Suppressor macrophage (primary cell): ENCODE data around the gene ADK.
A peak's percentile ranks its signal among the peaks of the same experiment; 100 is the strongest.

Source experiments
- DNase-seq, 4 experiments: peaks; one replicate each; pipeline ENCODE4 v3.0.0-alpha.2; 2020 to 2022
- total RNA-seq, 17 experiments: gene quantifications; one replicate each; lab custom pipeline; 2026; ENCODE audit warnings: mixed read lengths in 6 of 17, inconsistent platforms in 3 of 17; lab: John Stamatoyannopoulos, UW

The ADK gene
- 26.0 to 103 (median 51.2) reads per million in 17 experiments for total RNA-seq

DNA sequence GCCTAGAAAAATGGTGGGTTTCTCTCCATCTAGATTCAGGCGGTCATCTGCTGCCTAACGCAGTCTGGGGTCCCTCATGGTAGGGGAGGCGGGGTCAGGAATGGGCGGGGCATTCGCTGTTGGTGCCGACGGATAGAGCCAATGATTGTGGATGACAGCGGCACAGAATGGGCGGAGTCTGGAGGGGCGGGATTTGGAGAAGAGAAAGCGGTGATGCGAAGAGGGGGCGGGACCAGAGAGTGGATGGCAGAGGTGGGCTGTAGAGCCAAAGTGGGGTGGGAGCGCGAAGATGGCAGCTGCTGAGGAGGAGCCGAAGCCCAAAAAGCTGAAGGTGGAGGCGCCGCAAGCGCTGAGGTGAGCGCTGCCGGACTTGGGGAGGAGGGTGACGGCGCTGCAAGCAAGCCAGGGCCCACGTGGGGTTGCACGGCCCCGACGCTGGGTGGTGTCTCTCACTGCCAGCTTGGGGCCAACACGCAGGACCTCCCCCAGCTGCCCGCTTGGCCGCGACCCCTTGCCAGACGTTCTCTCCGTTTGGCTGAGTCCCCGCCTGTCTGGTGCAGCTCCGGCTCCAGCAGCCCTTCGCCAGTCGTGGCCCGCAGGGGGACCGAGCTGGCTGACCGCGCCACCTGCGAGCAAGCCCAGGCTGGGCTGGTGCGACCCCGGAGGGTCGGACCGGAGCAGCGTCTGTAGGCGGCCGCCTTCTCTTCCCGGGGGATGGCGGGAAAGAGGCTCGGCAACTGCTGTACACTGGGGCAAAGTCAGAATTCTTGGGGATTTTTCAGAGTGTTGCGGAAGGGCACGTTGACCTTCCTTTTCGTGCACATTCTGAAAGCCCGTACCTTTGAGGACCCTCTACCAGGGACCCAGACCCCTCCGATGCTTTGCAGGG, at the start of gene ADK:
Gene ADK, plus strand, starts transcription at position 232 of the 889 bp plus-strand sequence. Its CDS starts 58 bp downstream, at position 290.
- DNase-seq, result peak; percentile 98 to 99 (median 99)

DNA sequence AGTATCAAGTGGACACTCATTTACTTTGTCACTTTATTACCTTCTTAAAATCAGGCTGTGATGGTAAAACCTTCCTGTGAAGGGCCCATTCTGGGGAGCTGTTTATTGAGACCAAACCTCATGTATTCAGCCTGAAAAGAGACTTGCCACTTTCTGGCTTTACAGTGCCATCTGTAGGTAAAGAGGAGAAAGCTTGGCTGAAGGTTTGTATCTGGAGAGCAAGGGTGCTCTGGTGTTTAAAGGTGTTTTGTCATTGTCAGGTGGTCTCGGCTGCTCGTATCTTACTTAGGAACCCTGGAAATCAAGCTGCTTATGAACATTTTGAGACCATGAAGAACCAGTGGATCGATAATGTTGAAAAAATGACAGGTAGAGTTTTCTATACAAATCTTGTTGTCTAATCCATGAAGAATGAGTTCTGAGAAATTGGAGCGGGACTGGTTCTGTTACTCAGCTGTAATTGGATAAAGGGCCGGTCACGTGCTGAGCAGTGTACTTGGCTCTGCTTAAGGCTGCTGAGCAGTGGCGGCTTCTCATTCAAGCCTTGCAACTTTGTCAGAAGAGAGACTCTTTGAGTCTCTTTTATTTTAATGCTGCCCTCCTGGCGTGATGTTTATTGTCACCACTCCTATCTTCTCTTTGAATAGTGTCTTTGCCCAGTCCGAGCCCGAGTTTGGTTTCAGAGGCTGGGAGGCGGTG, 47.3 kb upstream of the ADK start:
- DNase-seq, result peak in 3 of 4 experiments; percentile 9 to 27 (median 14)

DNA sequence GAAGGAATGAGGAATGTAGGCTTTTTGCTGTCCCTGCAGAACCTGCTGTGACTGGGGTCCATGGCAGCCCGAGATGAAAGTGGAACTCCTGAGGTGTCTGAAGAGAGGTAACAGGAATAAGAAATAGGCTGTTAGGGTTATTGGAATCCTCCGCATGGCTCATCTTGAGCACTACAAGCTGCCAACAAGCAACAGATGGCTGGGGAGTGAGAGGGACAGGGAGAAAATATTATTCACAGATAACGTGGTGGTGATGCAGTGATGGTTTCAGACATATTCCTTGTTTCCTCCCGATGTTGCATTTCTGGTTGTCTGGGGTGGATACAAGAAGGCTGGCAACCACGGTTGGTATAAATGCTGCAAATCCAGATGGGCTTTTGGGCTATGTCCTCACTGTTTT, 46.5 kb upstream of the ADK start:
- DNase-seq, result no peak

DNA sequence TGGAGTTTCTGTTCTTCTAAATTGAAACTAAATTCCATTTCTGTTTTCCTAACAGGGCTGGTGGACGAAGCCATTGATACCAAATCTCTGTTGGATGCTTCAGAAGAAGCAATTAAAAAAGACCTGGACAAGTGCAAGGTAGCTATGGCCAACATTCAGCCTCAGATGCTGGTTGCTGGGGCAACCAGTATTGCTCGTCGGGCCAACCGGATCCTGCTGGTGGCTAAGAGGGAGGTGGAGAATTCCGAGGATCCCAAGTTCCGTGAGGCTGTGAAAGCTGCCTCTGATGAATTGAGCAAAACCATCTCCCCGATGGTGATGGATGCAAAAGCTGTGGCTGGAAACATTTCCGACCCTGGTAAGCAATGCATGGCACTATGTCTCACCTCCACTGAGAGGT, 46.0 kb upstream of the ADK start:
- no peak for DNase-seq

DNA sequence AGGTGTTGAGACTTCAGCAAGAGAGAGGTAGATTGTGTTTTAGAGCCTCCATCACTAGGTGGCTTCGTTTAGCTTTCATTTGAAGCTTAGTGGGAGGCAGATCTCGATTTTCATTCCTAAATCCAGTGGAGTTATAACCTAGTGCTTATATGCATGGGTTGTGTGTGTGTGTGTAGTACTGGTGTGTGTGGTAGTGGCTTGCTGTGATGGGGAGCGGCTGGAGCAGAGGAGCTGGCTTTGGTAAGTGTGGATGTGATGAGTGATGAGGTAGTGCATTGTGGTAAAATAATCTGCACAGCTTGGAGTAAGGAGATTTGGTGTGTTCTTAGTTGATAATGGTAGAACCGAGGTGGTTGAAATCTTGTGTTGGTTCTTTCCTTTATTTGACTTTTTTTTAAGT, 43.6 kb upstream of the ADK start:
- DNase-seq, result no peak

DNA sequence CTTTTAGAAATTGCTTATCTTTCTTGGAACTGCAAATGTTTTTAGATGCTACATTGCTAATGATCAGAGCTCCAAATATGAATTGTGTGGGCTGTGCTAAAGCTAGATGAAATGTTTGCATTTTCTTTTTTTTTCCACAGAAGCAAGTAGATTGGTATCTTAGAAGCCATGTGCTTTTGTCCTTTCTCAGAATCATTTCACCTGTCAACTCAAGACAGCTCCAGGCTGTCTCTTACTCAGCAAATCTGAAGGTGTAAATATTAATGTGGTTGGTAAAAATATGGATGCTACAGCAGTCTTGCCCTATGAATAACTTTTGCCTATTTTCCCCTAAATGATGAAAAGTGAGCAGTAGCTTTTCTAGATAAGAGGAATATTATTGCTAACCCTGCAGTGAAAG, 41.6 kb upstream of the ADK start:
- DNase-seq, result no peak

DNA sequence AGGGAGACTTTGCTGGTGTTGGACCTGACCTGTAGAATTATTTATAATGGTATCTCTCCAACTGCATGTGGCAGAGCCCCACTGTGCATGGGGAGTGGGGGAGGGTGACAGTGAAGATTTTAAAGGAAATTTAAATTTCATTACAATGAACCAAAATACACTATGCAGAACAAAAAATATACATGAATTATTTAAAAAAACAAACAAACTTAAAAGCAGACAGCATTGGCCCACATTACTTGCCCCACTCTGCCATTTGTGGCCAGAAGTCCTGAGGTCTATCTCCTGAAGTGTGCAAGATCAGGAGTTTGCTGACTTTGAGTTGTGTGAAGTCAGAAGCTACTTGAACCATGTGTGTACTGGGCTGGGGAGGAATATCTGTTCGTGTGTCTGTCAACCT, 40.9 kb upstream of the ADK start:
- DNase-seq, result no peak

DNA sequence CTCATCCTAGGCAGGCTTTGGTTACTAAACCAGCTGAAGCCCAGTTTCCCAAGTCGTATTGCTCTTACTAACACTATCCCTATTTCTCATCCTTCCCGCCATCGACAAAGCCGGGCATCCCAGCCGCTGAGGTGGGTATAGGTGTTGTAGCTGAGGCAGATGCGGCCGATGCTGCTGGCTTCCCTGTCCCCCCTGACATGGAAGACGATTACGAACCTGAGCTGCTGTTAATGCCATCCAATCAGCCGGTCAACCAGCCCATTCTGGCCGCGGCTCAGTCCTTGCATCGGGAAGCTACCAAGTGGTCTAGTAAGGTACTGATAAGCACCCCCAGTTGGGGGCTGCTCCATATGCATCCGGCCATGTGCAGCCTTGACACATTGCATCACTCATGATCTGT, 39.2 kb upstream of the ADK start:
- DNase-seq, result no peak

DNA sequence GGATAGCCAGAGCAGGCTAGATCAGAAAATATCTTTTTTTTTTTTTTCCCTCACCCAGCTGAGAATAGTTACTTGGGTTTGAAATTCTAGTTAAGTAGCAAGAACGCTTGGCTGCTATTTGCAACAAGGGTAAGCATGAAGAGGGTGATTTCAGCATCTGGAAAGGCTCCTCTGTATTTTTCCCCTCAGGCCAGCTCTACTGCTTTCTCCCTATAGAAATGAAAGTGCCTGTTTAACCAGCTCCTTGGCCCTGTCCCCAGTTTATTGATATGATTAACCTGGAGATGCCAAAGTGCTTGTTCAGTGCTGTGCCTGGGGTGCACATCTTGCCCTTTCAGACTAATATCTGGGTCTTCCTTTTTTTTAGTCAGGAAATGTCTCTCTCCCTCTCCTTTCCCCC, 37.5 kb upstream of the ADK start:
- DNase-seq, result no peak

DNA sequence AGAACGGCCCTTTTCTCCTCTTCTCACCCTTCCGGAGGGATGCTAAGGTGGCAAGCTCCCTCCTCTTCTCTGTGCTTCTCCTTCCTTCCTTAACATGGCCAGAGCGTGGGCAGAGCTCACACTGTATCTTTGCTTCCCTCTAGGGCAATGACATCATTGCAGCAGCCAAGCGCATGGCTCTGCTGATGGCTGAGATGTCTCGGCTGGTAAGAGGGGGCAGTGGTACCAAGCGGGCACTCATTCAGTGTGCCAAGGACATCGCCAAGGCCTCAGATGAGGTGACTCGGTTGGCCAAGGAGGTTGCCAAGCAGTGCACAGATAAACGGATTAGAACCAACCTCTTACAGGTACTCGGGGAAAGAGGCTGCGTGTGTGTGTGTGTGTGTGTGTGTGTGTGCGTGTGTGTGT, 37.0 kb upstream of the ADK start:
- DNase-seq, result peak; percentile 13 to 30 (median 25)

DNA sequence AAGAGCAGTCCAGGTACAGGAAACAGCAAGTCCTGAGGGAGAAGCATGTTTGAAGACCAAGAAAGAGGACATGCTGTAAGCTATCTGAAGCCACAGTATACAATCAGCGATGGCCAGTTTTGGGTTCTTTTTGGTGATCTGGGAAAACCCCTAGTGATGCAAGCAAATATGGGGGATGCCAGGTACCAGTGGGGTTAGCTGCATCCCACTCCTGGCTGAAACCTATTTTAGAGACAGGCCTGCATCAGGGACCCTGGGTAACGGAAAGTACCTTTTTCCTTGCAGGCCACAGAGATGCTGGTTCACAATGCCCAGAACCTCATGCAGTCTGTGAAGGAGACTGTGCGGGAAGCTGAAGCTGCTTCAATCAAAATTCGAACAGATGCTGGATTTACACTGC, 33.3 kb upstream of the ADK start:
- no peak for DNase-seq

DNA sequence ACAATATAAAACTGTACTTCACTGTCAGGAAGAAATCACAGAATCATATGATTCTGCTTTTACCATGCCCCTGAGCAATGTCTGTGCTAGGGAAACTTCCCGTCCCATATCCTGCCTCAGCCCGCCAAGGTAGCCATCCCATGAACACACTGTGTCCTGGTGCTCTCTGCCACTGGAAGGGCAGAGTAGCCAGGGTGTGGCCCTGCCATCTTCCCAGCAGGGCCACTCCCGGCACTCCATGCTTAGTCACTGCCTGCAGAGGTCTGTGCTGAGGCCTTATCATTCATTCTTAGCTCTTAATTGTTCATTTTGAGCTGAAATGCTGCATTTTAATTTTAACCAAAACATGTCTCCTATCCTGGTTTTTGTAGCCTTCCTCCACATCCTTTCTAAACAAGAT, 32.2 kb upstream of the ADK start:
- DNase-seq, result no peak

DNA sequence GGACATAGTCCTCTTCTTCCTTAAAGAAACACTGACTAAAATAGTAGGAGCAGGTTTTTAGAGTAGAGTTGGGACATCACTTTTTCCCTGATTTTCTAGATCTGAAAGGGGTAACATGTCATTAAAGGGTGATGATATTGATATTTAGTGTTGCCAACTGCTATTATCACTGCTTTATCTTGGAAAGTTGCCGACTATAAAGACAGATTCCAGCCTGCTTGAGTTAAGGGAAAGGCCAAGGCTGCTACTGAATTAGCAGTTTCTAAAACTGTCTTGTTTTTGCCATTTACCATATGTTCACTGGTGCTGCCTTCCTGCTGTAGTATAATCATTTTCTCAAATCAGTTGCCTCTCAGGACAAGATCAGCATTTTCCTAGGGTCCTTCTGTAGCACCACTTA, 30.1 kb upstream of the ADK start:
- DNase-seq, result no peak

DNA sequence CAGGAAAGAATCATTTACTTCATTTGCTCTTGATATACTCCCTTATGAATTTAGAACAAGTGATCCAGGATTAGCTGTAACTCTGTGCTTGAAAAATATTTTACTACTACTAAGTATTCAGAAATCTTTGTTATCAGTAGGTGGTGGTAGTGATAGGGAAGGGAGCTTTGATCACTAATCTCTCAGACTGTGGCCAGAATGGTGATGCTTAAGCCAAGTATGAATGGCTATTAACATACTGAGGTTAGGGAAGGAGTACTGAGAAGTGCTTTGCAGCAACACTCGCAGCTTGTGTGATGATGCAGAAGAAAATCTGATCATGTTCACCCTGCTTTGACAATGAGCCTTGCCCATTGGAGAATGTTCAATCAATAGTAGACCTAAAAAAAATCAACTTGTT, 29.7 kb upstream of the ADK start:
- DNase-seq, result no peak

DNA sequence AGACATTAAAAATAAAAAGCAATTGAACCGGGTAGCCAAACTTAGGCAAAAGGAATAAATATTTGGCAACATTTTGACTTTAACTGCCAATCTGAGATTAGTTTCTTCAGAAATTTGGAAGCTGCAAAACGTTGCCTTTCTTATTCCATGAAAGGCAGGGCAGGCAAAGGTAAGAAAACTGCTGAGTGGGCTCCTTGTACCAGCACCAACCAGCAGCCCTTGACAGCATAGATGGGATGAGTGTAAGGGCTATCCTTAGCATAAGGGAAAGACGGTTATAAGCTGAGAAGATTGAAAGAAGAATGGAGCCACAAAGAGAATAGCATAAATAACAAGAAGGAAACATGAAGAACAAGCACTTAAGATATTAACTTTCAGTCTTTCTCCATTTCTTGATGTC, 29.0 kb upstream of the ADK start:
- DNase-seq, result no peak

DNA sequence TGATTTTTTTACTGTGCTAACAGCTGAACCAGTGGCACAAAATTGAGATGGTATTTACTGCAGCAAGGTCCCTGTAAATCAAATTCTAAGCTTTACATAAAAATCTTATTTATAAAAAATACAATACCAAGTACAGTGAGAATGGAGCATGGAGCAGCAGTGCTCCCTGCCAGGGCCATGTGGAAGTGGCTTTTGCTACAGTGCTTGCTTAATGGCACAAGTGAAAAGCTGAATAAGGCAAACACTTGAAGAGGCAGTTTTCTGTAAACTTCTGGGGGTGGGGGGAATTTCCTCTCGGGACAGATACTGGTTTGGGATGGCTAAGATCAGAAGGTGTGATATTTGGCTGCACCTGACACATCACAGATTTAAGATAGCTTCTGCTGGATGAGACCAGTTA, 27.9 kb upstream of the ADK start:
- DNase-seq, result peak; percentile 35 to 58 (median 54)

DNA sequence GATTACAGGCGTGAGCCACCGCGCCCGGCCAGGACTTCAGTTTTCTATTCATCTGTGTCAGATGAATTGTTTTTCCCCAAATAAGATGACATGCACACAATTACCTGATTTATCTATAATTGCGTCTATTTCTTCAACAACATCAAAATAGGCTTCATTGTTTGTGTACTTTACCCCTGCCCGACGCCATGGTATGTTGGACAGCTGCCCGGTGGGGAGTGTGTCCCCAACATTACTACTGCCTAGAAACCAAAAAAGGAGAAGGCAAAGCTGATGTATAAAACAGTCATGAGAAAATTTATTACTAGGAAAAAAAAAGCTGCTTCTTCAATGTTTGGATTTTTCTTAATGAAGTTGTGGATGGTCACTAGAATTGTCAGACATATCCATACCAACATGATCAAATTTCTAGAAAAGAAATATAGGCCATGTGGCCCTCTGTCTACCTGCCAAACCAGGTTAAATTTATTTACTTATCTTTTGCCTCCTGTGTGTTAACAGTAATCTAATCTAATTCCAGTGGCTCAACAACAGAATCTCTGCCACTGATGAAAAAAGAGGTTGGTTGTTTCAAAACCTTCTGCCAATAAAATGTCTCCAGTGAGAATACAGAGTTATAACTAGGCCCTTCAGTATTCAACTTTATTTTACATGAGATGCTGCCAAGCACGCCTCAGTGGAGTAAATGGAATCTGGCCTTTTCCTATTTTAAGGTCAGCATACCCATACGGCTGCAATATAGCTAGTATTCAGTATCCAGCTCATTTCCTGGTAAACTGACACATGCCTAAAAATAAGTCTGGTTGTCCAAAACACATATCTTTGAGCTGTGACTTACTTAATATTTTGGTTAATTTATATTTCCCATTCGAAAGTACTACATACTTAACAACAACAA, 16.8 kb upstream of the ADK start:
- DNase-seq, result no peak

DNA sequence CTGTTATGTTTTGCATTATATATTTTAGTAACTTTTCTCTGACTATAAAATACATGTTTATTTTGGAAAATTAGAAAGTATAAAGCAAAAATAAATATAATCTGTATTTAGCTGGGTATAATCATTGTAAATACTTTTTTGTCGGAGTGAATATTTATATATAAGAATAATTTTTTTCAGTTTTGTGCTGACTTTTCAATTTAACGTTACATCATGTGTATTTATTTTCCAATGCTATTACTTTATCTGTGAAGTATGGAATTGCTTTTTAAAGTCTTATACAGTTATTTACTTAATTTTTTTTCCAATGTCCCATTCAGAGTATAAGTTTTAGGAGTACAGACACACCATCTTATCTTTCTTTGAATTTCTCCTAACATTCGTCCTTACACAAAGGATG, 15.6 kb upstream of the ADK start:
- DNase-seq, result no peak

DNA sequence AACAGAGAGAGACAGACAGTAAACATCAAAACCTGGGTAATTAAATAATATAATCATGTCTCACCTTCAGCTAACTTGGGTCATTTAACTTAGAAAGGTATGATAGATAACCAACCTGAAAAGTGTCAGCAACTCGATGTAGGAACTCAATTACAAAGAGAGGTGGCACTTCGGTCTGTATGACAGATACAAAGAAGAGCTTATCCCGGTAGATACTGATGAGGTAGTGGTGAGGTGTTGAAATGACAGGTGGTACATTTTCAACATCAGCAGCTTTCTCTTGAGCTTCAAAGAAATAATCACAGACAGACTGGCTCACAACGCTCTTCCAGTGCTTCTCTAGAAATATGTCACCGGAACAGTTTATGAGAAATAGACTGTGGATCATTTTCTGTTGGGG, 13.0 kb upstream of the ADK start:
- DNase-seq, result no peak

DNA sequence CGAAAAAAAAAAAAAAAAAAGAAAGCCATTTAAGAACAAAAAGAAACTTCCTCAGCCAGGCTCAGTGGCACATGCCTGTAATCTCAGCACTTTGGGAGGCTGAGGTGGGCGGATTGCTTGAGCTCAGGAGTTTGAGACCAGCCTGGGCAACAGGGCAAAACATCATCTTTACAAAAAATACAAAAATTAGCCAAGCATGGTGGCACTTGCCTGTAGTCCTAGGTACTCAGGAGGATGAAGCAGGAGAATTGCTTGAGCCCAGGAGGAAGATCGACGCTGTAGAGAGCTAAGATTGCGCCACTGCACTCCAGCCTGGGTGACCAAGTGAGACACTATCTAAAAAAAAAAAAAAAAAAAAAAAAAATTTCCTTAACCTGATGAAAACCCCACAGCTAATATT, 12.4 kb upstream of the ADK start:
- peak in 3 of 4 experiments; percentile 27 to 44 (median 41) for DNase-seq

DNA sequence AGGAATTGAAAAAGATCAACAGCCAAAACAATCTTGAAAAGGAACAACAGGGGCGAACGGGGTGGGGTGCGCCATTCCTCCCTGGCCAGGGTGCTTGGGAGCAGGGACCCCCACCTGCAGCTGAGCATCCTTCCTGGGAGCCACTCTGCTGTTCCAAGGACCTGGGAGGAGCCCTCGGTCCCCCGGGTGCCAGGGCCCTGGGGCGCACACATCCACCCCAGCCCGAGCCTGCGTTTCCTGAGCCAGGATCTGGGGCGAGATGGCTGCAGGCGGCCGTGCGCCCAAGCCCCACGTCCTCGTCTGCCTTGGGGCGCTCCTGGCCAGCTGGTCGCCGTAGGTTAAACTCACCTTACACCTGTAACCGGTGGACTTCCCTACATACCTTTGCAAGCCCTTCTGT, 11.0 kb upstream of the ADK start:
- DNase-seq, result no peak

DNA sequence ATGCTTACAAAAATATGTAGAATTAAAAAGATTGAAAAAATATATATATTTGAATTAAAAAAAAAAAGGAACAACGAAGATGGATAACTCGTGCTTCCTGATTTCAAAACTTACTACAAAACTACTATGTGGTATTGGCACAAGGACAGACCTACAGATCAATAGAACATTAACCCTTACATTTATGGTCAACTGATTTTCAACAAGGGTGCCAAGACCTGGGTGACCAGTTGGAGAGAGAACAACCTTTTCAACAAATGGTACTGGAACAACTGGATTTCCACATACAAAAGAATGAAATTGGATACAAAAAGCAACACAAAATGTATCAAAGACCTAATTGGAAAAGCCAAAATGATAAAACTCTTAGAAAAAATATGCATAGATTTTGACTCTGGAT, 10.5 kb upstream of the ADK start:
- DNase-seq, result no peak

DNA sequence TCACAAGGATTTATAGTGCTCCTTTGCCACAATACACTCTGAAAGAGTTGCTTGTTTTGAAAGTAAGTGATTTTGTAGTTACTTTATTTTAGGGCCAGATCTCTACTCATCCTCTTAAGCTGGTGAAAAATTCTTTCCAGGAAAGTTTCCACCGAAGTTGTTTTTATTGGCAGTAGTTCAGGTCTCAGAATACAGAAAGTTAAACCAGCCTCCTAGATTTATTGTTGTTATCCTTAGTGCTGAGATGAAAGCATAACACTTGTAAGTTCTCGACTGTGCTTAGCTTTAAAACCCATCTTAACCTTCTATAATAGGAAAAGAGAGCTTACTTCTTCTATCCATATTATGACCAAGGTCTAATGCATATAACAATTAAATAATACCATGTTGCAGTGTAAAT, 5.9 kb upstream of the ADK start:
- no peak for DNase-seq
